Caco-2 (cell line): ENCODE data around the gene PAK5. TPM values are rescaled to one million over a fixed set of nuclear protein-coding genes. Genes with fewer than 3 reads are reported as not detected.

ENCODE experiments used
- BruUV-seq: library from RNA; stranded (reverse); fragments of 400-500 nt; replicated peaks from 2 replicates; lab custom pipeline; 2021; lab: Mats Ljungman, UMichigan
- CTCF ChIA-PET: fragments of 300-600 bp; sonication (Branson Sonifier 250); formaldehyde crosslinking; loops from one replicate; lab custom pipeline; 2022; ENCODE audit warnings: antibody characterized with exemption; lab: Charles Lee
- POLR2A ChIA-PET: fragments of 300-600 bp; sonication (Branson Sonifier 250); formaldehyde crosslinking; loops from one replicate; lab custom pipeline; 2022; ENCODE audit warnings: antibody characterized with exemption; lab: Charles Lee
- DNase-seq, 2 experiments: peaks; one replicate each; pipeline versions ENCODE4 v3.0.0 to v3.0.0-alpha.2; 2020 to 2022
- H3K27me3 ChIP-seq: replicated peaks from 2 replicates; pipeline ENCODE4 v1.6.0; 2011; ENCODE audit warnings: low read length; ENCODE audit not compliant: control insufficient read depth, insufficient read depth
- H3K36me3 ChIP-seq: 2 replicates; pipeline ENCODE4 v1.5.1; 2011; ENCODE audit warnings: low read length; ENCODE audit not compliant: control insufficient read depth, insufficient read depth
- H3K4me1 ChIP-seq: fragments of 250-450 bp; sonication (Bioruptor Pico); 2 replicates; pipeline ENCODE4 v1.5.1; 2020; ENCODE audit warnings: mild to moderate bottlenecking
- H3K4me3 ChIP-seq: 2 replicates; pipeline ENCODE4 v1.5.1; 2011; ENCODE audit warnings: low read depth, mild to moderate bottlenecking, control low read depth, low read length
- H3K9me3 ChIP-seq: fragments of 250-450 bp; sonication (Bioruptor Pico); 2 replicates; pipeline ENCODE4 v1.5.1; 2020; ENCODE audit warnings: mild to moderate bottlenecking, moderate library complexity
- H3K27ac Mint-ChIP-seq: one replicate; pipeline ENCODE4 v1.8.0; 2022; ENCODE audit warnings: mixed read lengths; ENCODE audit not compliant: unreplicated experiment
- H3K27me3 Mint-ChIP-seq: one replicate; pipeline ENCODE4 v1.8.0; 2022; ENCODE audit warnings: mixed read lengths; ENCODE audit not compliant: insufficient read depth, unreplicated experiment
- H3K36me3 Mint-ChIP-seq: one replicate; pipeline ENCODE4 v1.8.0; 2022; ENCODE audit warnings: mild to moderate bottlenecking, mixed read lengths; ENCODE audit not compliant: insufficient read depth, unreplicated experiment
- H3K4me1 Mint-ChIP-seq: one replicate; pipeline ENCODE4 v1.8.0; 2022; ENCODE audit warnings: low read depth, mixed read lengths; ENCODE audit not compliant: unreplicated experiment
- H3K4me3 Mint-ChIP-seq: one replicate; pipeline ENCODE4 v1.8.0; 2022; ENCODE audit warnings: mild to moderate bottlenecking, moderate library complexity, mixed read lengths; ENCODE audit not compliant: unreplicated experiment
- H3K9me3 Mint-ChIP-seq: one replicate; pipeline ENCODE4 v1.8.0; 2022; ENCODE audit warnings: mixed read lengths; ENCODE audit not compliant: unreplicated experiment
- intact Hi-C: fragments of 100-400 bp; cut with micrococcal nuclease; formaldehyde crosslinking; loops from one replicate; pipeline ENCODE4 v1.10.0; 2022; ENCODE audit not compliant: unreplicated experiment
- total RNA-seq: library from RNA; stranded (reverse); gene quantifications from 2 replicates; pipeline ENCODE4 v1.2.3, GENCODE V29; 2022
- TF ChIP-seq, protein P1 (sequence below), 2 experiments: fragments of 200-600 bp in 1 of 2; IDR thresholded peaks; 1 replicate in 1 of 2; 2 replicates in 1 of 2; pipeline versions ENCODE4 v1.5.1 to v1.8.0; 2011 to 2022; ENCODE audit warnings: antibody characterized with exemption in 1 of 2, control low read depth in 1 of 2, inconsistent platforms in 1 of 2, low read depth in 1 of 2, low read length in 1 of 2, mild to moderate bottlenecking in 1 of 2, moderate library complexity in 1 of 2; ENCODE audit not compliant: insufficient read depth in 1 of 2, severe bottlenecking in 1 of 2, unreplicated experiment in 1 of 2

The PAK5 gene
- total RNA-seq, 1 experiment from 2014 or later = not detected

DNA sequence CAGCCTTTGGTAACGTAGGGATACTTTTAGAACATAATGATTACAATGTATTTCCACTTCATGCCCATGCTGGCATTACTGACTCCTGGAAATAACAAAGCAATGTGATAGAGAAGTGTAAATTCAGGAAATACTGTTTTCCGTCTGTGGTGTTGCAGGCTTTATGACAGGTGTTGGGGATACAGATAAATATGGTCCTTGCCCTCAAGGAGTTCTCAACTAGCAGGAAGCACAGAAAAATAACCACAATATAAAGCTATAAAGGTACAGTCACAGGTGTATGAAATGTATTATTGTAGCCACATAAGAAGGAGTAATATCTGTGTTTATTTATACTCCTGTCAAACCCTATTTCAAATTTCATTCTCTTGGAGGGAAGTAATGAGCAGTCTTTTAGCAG, 337.4 kb downstream of the PAK5 start:
- no peaks in the 10 kb centered on the region for H3K9me3 ChIP-seq
- no peak overlapping the region for H3K4me3 ChIP-seq
- no peak overlapping the region for H3K27ac Mint-ChIP-seq
- DNase-seq = no peak
- H3K9me3 Mint-ChIP-seq = no peaks in the 10 kb centered on the region
- H3K4me3 Mint-ChIP-seq = no peak overlapping the region
- H3K36me3 Mint-ChIP-seq = no peaks in the 10 kb centered on the region
- intact Hi-C loops = no loop called here
- BruUV-seq = no TSS peak
- H3K27me3 Mint-ChIP-seq = peaks cover 3% of the 10 kb centered on the region
- H3K36me3 ChIP-seq = no peaks in the 10 kb centered on the region
- TF ChIP-seq, protein P1, sequence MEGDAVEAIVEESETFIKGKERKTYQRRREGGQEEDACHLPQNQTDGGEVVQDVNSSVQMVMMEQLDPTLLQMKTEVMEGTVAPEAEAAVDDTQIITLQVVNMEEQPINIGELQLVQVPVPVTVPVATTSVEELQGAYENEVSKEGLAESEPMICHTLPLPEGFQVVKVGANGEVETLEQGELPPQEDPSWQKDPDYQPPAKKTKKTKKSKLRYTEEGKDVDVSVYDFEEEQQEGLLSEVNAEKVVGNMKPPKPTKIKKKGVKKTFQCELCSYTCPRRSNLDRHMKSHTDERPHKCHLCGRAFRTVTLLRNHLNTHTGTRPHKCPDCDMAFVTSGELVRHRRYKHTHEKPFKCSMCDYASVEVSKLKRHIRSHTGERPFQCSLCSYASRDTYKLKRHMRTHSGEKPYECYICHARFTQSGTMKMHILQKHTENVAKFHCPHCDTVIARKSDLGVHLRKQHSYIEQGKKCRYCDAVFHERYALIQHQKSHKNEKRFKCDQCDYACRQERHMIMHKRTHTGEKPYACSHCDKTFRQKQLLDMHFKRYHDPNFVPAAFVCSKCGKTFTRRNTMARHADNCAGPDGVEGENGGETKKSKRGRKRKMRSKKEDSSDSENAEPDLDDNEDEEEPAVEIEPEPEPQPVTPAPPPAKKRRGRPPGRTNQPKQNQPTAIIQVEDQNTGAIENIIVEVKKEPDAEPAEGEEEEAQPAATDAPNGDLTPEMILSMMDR (IDR thresholded peaks at IDR 0.05; ENCODE audit: insufficient read depth in 1 of 2, low read depth in 1 of 2, low read length in 1 of 2, severe bottlenecking in 1 of 2, unreplicated experiment in 1 of 2) = no peak
- H3K27me3 ChIP-seq = no peaks in the 10 kb centered on the region; the same call in 1 of the 2 replicates
- H3K4me1 Mint-ChIP-seq = no peaks in the 10 kb centered on the region
- H3K4me1 ChIP-seq = no peaks in the 10 kb centered on the region
- ChIA-PET POLR2A (no interaction called here), CTCF (no interaction called here)

DNA sequence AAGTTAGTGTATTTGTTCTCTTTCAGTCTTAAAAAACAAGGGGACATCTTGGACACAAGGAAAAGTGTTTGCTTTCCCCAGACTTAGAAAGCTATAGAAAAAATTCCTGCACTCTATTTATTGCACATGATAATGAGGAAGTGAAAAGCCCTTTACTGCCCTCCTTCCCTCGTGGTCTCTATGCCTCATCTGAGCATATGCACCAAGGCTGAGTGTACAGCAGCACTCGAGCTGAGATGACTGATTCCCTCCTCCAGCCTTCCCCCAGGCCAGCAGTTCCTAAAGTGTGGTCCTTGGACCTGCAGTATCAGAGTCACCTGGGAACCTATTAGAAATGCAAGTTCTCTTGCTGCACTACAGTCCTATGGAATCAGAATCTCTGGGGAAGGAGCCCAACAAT, 338.8 kb downstream of the PAK5 start:
- TF ChIP-seq, protein P1 (IDR thresholded peaks at IDR 0.05; ENCODE audit: insufficient read depth in 1 of 2, low read depth in 1 of 2, low read length in 1 of 2, severe bottlenecking in 1 of 2, unreplicated experiment in 1 of 2) = no peak
- DNase-seq = no peak
- Histone ChIP-seq H3K27me3 (no peaks in the 10 kb centered on the region; the same call in 1 of the 2 replicates), H3K36me3 (no peaks in the 10 kb centered on the region), H3K4me1 (no peaks in the 10 kb centered on the region), H3K9me3 (no peaks in the 10 kb centered on the region), H3K4me3 (no peak overlapping the region)
- H3K36me3 Mint-ChIP-seq = no peaks in the 10 kb centered on the region
- H3K4me3 Mint-ChIP-seq = no peak overlapping the region
- peaks cover 6% of the 10 kb centered on the region for H3K27me3 Mint-ChIP-seq
- H3K27ac Mint-ChIP-seq = no peak overlapping the region
- no TSS peak for BruUV-seq
- POLR2A ChIA-PET = no interaction called here
- H3K9me3 Mint-ChIP-seq = no peaks in the 10 kb centered on the region
- intact Hi-C loops = no loop called here
- CTCF ChIA-PET = no interaction called here
- no peaks in the 10 kb centered on the region for H3K4me1 Mint-ChIP-seq

DNA sequence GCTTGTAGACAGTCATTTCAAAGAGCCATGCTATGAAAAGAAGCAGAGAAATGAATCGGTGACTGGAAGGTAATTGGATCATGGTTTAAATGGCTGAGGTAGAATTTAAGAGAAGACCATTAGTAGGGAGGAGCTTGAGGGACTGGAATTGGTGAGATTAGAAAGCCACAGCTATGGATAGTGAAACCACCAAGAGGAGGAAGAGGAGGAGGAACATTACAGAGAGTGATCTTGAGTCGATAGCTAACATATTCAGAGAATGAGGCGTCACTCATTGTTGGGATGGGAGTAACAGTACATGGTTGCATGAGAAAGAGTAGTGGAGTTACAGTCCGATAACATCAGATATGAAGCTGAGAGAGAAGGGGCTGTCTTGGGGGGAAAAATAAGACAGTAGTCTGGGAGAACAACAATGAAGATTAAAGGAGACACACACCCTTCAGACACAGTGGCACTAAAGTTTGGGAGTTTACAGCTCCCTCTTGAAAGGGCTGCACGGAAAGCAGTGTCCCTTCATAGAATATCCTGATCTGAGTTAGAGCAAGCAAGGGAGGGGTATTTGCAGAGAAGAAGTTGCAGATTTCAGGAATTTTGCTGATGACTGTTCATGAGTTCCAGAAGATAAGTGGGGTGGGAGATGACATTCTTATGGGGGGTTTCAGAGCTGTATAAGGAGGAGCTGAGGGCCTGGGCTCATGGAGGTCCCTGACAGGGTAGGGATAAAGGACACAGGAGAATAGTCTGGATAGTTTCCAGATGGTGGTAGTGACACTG, 339.6 kb downstream of the PAK5 start:
- no peaks in the 10 kb centered on the region for H3K36me3 Mint-ChIP-seq
- no peaks in the 10 kb centered on the region for H3K9me3 ChIP-seq
- no peak overlapping the region for H3K4me3 ChIP-seq
- H3K27me3 Mint-ChIP-seq = peaks cover 6% of the 10 kb centered on the region
- no peak for DNase-seq
- TF ChIP-seq, protein P1 (IDR thresholded peaks at IDR 0.05; ENCODE audit: insufficient read depth in 1 of 2, low read depth in 1 of 2, low read length in 1 of 2, severe bottlenecking in 1 of 2, unreplicated experiment in 1 of 2) = no peak
- no peaks in the 10 kb centered on the region; the same call in 1 of the 2 replicates for H3K27me3 ChIP-seq
- H3K4me1 Mint-ChIP-seq = no peaks in the 10 kb centered on the region
- intact Hi-C loops = no loop called here
- no peaks in the 10 kb centered on the region for H3K36me3 ChIP-seq
- H3K4me1 ChIP-seq = no peaks in the 10 kb centered on the region
- ChIA-PET POLR2A (no interaction called here), CTCF (no interaction called here)
- no peak overlapping the region for H3K27ac Mint-ChIP-seq
- H3K9me3 Mint-ChIP-seq = no peaks in the 10 kb centered on the region
- BruUV-seq = no TSS peak
- no peak overlapping the region for H3K4me3 Mint-ChIP-seq
